Measurements from ENCODE around the gene UCMA. TPM values are rescaled to one million over a fixed set of nuclear protein-coding genes. Genes with fewer than 3 reads are reported as not detected.
"Not testable (repeated sequence)": the region's sequence is repeated elsewhere in the genome, so short reads cannot be mapped to it uniquely, and the experiment has no call there.

Gene UCMA
- total and polyA plus RNA-seq, 12 donors = not detected

GRCh38 chr10:13253726-13254125 lies 19.6 kb upstream of the UCMA start:
- intact Hi-C loops (cut with DNase I) = no loop called here
- 87 to 89% methylated on average over 4 of the region's 4 CpGs for WGBS, 2 donors
- no peak for DNase-seq

GRCh38 chr10:13247784-13248183 lies 13.6 kb upstream of the UCMA start:
- WGBS, 2 donors = 90 to 92% methylated on average over 4 of the region's 4 CpGs
- TF ChIP-seq, protein P1, sequence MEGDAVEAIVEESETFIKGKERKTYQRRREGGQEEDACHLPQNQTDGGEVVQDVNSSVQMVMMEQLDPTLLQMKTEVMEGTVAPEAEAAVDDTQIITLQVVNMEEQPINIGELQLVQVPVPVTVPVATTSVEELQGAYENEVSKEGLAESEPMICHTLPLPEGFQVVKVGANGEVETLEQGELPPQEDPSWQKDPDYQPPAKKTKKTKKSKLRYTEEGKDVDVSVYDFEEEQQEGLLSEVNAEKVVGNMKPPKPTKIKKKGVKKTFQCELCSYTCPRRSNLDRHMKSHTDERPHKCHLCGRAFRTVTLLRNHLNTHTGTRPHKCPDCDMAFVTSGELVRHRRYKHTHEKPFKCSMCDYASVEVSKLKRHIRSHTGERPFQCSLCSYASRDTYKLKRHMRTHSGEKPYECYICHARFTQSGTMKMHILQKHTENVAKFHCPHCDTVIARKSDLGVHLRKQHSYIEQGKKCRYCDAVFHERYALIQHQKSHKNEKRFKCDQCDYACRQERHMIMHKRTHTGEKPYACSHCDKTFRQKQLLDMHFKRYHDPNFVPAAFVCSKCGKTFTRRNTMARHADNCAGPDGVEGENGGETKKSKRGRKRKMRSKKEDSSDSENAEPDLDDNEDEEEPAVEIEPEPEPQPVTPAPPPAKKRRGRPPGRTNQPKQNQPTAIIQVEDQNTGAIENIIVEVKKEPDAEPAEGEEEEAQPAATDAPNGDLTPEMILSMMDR (IDR thresholded peaks at IDR 0.05) = no peak
- Histone ChIP-seq H3K4me3 (no peak overlapping the region), H3K4me1 (no peaks in the 10 kb centered on the region), H3K36me3 (no peaks in the 10 kb centered on the region), H3K9me3 (no peaks in the 10 kb centered on the region), H3K27ac (no peak overlapping the region), H3K27me3 (no peaks in the 10 kb centered on the region)
- no peak for DNase-seq
- ATAC-seq = no peak
- intact Hi-C loops (cut with DNase I) = no loop called here

More at GRCh38 chr10:13253726-13254125, 19.6 kb upstream of the UCMA start:
- ATAC-seq = no peak
- Histone ChIP-seq H3K27ac (no peak overlapping the region), H3K36me3 (no peaks in the 10 kb centered on the region), H3K27me3 (no peaks in the 10 kb centered on the region), H3K9me3 (no peaks in the 10 kb centered on the region), H3K4me1 (no peaks in the 10 kb centered on the region), H3K4me3 (no peak overlapping the region)
- TF ChIP-seq, protein P1 (IDR thresholded peaks at IDR 0.05) = no peak

GRCh38 chr10:13247246-13247645 lies 13.1 kb upstream of the UCMA start:
- WGBS, 2 donors = 81 to 84% methylated on average over 9 of the region's 9 CpGs
- intact Hi-C loops (cut with DNase I) = no loop called here
- Histone ChIP-seq H3K27ac (no peak overlapping the region), H3K4me1 (no peaks in the 10 kb centered on the region), H3K36me3 (no peaks in the 10 kb centered on the region), H3K4me3 (no peak overlapping the region), H3K9me3 (no peaks in the 10 kb centered on the region), H3K27me3 (no peaks in the 10 kb centered on the region)
- DNase-seq (no peak), ATAC-seq (no peak)
- TF ChIP-seq, protein P1 (IDR thresholded peaks at IDR 0.05) = no peak

DNA sequence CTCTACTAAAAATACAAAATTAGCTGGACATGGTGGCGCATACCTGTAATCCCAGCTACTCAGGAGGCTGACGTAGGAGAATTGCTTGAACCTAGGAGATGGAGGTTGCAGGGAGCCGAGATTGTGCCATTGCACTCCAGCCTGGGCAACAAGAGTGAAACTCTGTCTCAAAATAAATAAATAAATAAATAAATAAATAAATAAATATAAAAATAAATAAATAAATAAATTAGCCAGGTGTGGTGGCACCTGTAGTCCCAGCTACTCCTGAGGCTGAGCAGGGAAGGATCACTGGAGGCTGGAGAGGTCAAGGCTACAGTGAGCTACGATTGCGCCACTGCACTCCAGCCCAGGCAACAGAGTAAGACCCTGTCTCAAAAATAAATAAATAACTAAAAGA lies 8.1 kb upstream of the UCMA start:
- intact Hi-C loops (cut with DNase I); H3K27me3 ChIP-seq; DNase-seq; ATAC-seq; H3K9me3 ChIP-seq; H3K36me3 ChIP-seq; H3K4me3 ChIP-seq; H3K27ac ChIP-seq; H3K4me1 ChIP-seq: not testable (repeated sequence)
- 87 to 98% methylated on average over 5 of the region's 5 CpGs for whole genome bisulfite sequencing, 2 donors

DNA sequence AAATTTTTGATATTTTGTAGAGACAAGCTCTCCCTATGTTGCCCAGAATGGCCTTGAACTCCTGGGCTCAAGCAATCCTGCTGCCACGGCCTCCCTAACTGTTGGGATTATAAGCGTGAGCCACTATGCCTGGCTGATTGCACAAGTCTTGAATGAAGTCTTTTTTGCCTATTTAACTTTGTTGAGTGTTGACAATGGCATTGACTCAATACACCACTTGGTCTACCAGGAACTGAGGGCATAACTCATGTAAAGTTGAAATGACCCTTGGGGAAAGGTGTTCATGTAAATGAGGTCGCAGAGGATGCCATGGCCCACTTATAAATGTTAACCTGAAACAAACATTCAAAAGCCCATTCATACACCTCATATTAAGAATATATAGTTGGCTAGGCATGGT lies 7.4 kb upstream of the UCMA start:
- intact Hi-C loops (cut with DNase I) = no loop called here
- H3K27ac ChIP-seq = no peak overlapping the region
- no peaks in the 10 kb centered on the region for H3K4me1 ChIP-seq
- DNase-seq (no peak), ATAC-seq (no peak)
- no peaks in the 10 kb centered on the region for H3K27me3 ChIP-seq
- no peaks in the 10 kb centered on the region for H3K36me3 ChIP-seq
- WGBS, 2 donors = 91 to 93% methylated on average over 3 of the region's 3 CpGs
- TF ChIP-seq, protein P1 (IDR thresholded peaks at IDR 0.05) = no peak
- no peaks in the 10 kb centered on the region for H3K9me3 ChIP-seq
- H3K4me3 ChIP-seq = no peak overlapping the region

Data from heart right ventricle (tissue), 16 donors.